Naive B cell (primary cell): ENCODE data around the gene TOE1. TPM values are rescaled to one million over a fixed set of nuclear protein-coding genes. Genes with fewer than 3 reads are reported as not detected.

Source experiments
- ATAC-seq, 2 donors: fragments of 150-1000 bp; cut with Tn5 transposase; 2 replicates each; pipeline ENCODE4 v1.10.0; 2021; ENCODE audit warnings: low read depth in 2 of 2, mild to moderate bottlenecking in 2 of 2, moderate library complexity in 2 of 2
- DNase-seq: peaks from one replicate; pipeline ENCODE4 v3.0.0; 2022
- H3K27ac Mint-ChIP-seq, 6 donors: one replicate each; pipeline ENCODE4 v1.8.0; 2020 to 2022; ENCODE audit warnings: mild to moderate bottlenecking in 6 of 6, mixed read lengths in 6 of 6, moderate library complexity in 5 of 6, inconsistent platforms in 2 of 6
- H3K27me3 Mint-ChIP-seq, 3 donors: one replicate each; pipeline ENCODE4 v1.8.0; 2021 to 2022; ENCODE audit warnings: mixed read lengths in 3 of 3, mild to moderate bottlenecking in 1 of 3
- H3K36me3 Mint-ChIP-seq, 2 donors: one replicate each; pipeline ENCODE4 v1.8.0; 2020 to 2022; ENCODE audit warnings: mixed read lengths in 2 of 2, inconsistent platforms in 1 of 2, mild to moderate bottlenecking in 1 of 2
- H3K4me1 Mint-ChIP-seq, 3 donors: one replicate each; pipeline ENCODE4 v1.8.0; 2020 to 2022; ENCODE audit warnings: mixed read lengths in 3 of 3, inconsistent platforms in 1 of 3, mild to moderate bottlenecking in 1 of 3, moderate library complexity in 1 of 3
- H3K4me3 Mint-ChIP-seq, 8 donors: one replicate each; pipeline ENCODE4 v1.8.0; 2020 to 2022; ENCODE audit warnings: mild to moderate bottlenecking in 8 of 8, mixed read lengths in 8 of 8, moderate library complexity in 8 of 8, inconsistent platforms in 2 of 8
- H3K9me3 Mint-ChIP-seq, 7 donors: one replicate each; pipeline ENCODE4 v1.8.0; 2020 to 2022; ENCODE audit warnings: mixed read lengths in 7 of 7, mild to moderate bottlenecking in 5 of 7, inconsistent platforms in 2 of 7, moderate library complexity in 1 of 7
- polyA plus RNA-seq, 6 donors: library from polyadenylated mRNA; unstranded; fragments of 300-500 nt; fragmentation: Illumina TruSeq; gene quantifications; one replicate each; pipeline ENCODE4 v1.2.3, GENCODE V29; 2021; ENCODE audit warnings: low read depth in 6 of 6

Gene TOE1
- polyA plus RNA-seq, 6 donors from 2014 or later: 15.5 to 27.8 (median 20.3) TPM

GRCh38 chr1:45306319-45306718, 33.7 kb upstream of the TOE1 start:
- Mint-ChIP-seq H3K9me3 (no peaks in the 10 kb centered on the region), H3K4me1 (peaks cover 18 to 43% (median 38%) of the 10 kb centered on the region in 3 donors), H3K4me3 (peak overlapping the region; percentile 3 to 98 (median 63)), H3K27me3 (no peaks in the 10 kb centered on the region), H3K36me3 (no peaks in the 10 kb centered on the region), H3K27ac (peak overlapping the region in 5 of 6 donors; percentile 82 to 94 (median 92))
- ATAC-seq (no peak), DNase-seq (no peak)

DNA sequence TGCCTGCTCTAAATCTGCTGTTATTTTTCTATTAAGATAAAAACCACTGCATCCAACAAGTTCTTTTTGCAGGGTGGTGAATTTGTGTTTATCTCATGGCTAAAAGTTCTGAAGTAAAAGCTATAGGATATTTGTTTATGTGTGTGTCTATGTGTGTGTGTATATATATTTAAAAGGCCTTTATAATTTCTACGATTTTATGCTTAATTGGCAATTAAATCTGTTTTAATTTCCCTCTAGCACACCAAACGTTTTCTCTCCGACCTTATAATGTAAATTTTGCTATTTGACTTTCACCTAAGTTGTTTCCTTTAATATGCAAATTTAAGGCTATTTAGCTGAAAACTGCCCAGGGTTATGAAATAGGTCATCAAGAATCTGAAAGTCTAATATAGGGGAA, 33.1 kb upstream of the TOE1 start:
- Mint-ChIP-seq H3K4me3 (peak overlapping the region in 2 of 8 donors; percentile 40 to 98), H3K36me3 (no peaks in the 10 kb centered on the region), H3K9me3 (no peaks in the 10 kb centered on the region), H3K27ac (peak overlapping the region in 2 of 6 donors; percentile 33 to 94), H3K27me3 (no peaks in the 10 kb centered on the region), H3K4me1 (peaks cover 18 to 43% (median 38%) of the 10 kb centered on the region in 3 donors)
- DNase-seq (no peak), ATAC-seq (no peak)

GRCh38 chr1:45314266-45314665, 25.7 kb upstream of the TOE1 start:
- H3K27ac Mint-ChIP-seq: no peak overlapping the region
- H3K9me3 Mint-ChIP-seq: no peaks in the 10 kb centered on the region
- H3K4me3 Mint-ChIP-seq: no peak overlapping the region
- no peaks in the 10 kb centered on the region for H3K4me1 Mint-ChIP-seq
- DNase-seq: no peak
- H3K36me3 Mint-ChIP-seq: no peaks in the 10 kb centered on the region
- peaks cover 0 to 6% (median 0%) of the 10 kb centered on the region in 3 donors for H3K27me3 Mint-ChIP-seq
- no peak for ATAC-seq

GRCh38 chr1:45317166-45317565, 22.8 kb upstream of the TOE1 start:
- Mint-ChIP-seq H3K4me1 (no peaks in the 10 kb centered on the region), H3K4me3 (no peak overlapping the region), H3K27me3 (peaks cover 0 to 6% (median 0%) of the 10 kb centered on the region in 3 donors), H3K27ac (no peak overlapping the region), H3K36me3 (no peaks in the 10 kb centered on the region), H3K9me3 (no peaks in the 10 kb centered on the region)
- ATAC-seq: no peak
- no peak for DNase-seq

DNA sequence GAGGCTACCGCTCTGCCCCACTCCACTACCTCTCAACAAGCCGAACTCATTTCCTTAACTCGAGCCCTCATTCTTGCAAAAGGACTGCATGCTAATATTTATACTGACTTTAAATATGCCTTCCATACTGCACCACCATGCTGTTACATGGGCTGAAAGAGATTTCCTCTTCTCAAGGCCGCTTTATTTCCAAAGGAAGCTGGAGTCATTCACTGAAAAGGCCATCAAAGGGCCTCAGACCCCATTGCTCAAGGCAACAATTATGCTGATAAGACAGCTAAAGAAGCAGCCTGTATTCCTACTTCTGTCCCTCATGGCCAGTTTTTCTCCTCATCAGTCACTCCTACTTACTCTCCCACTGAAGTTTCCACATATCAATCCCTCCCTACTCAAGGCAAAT, 20.2 kb upstream of the TOE1 start:
- no peaks in the 10 kb centered on the region for H3K36me3 Mint-ChIP-seq
- H3K4me1 Mint-ChIP-seq: no peaks in the 10 kb centered on the region
- DNase-seq (no peak), ATAC-seq (no peak)
- H3K9me3 Mint-ChIP-seq: no peaks in the 10 kb centered on the region
- H3K27ac Mint-ChIP-seq: no peak overlapping the region
- H3K27me3 Mint-ChIP-seq: no peaks in the 10 kb centered on the region
- H3K4me3 Mint-ChIP-seq: no peak overlapping the region

DNA sequence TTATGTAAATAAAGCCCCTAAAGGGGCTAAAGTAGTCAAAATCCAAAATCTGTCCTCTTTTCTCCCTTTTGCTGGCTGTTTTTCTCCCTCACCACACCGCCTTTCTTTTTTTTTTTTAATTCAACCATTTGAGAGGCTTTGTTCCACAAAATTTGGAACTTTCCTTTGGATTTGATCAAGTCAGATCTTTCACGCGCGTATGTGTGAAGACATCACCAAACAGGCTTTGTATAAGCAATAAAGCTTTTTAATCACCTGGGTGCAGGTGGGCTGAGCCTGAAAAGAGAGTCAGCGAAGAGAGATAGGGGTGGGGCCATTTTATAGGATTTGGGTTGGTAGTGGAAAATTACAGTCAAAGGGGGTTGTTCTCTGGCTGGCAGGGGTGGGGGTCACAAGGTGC, 18.5 kb upstream of the TOE1 start:
- Mint-ChIP-seq H3K9me3 (no peaks in the 10 kb centered on the region), H3K27ac (no peak overlapping the region), H3K4me3 (no peak overlapping the region), H3K4me1 (peaks cover 0 to 5% (median 2%) of the 10 kb centered on the region in 3 donors), H3K27me3 (no peaks in the 10 kb centered on the region), H3K36me3 (no peaks in the 10 kb centered on the region)
- ATAC-seq (no peak), DNase-seq (no peak)

GRCh38 chr1:45322486-45323040, 17.4 kb upstream of the TOE1 start:
- Mint-ChIP-seq H3K36me3 (no peaks in the 10 kb centered on the region), H3K27me3 (no peaks in the 10 kb centered on the region), H3K27ac (peak overlapping the region in 2 of 6 donors; percentile 8 to 54), H3K4me1 (peaks cover 0 to 9% (median 7%) of the 10 kb centered on the region in 3 donors), H3K4me3 (no peak overlapping the region), H3K9me3 (no peaks in the 10 kb centered on the region)
- no peak for DNase-seq
- ATAC-seq: no peak

DNA sequence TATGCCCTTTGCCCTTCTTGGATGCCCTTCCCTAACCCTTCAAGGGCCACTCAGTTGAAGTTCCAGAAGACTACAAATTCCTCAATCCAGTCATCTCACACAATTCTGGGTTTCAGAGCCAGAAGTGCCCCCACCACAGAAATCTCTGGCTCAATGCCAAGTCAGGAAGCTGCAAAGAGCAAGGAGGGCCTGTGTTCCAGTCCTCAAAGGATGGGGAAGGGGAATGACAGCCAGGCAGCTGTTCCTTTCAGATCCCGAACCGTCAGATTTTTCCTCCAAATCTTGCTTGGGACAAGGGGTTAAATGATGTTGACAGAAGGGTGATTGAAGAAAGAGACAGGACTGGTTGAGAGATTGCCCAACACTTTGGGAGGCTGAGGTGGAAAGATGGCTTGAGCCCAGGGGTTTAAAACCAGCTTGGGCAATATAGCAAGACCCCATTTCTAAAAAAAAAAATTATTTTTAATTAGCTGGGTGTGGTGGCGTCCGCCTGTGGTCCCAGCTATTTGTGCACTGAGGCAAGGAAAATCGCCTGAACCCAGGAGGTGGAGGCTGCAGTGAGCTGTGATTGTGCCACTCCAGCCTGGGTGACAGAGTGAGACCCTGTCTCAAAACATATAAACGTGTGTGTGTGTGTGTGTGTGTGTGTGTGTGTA, 14.0 kb upstream of the TOE1 start:
- DNase-seq (no peak), ATAC-seq (no peak)
- H3K4me1 Mint-ChIP-seq: peaks cover 0 to 14% (median 12%) of the 10 kb centered on the region in 3 donors
- H3K36me3 Mint-ChIP-seq: no peaks in the 10 kb centered on the region
- H3K27me3 Mint-ChIP-seq: no peaks in the 10 kb centered on the region
- peak overlapping the region in 3 of 6 donors; percentile 18 to 60 (median 52) for H3K27ac Mint-ChIP-seq
- peak overlapping the region; percentile 78 to 93 (median 84) for H3K4me3 Mint-ChIP-seq
- no peaks in the 10 kb centered on the region for H3K9me3 Mint-ChIP-seq

- Mint-ChIP-seq H3K27me3 (no peaks in the 10 kb centered on the region), H3K4me1 (peaks cover 0 to 14% (median 12%) of the 10 kb centered on the region in 3 donors), H3K9me3 (no peaks in the 10 kb centered on the region), H3K36me3 (no peaks in the 10 kb centered on the region), H3K27ac (peak within 1 kb of the TSS in 4 of 6 donors; percentile 18 to 60 (median 45)), H3K4me3 (peak within 1 kb of the TSS; percentile 78 to 93 (median 84))
- DNase-seq (peak; percentile 35), ATAC-seq (peak; percentile 81 to 86)
Measured at GRCh38 chr1:45326627-45327623, 13.0 kb upstream of the TOE1 start, which contains the start of gene HPDL. Gene HPDL (plus strand): TSS chr1:45326895. CDS start chr1:45327149, 254 bp downstream.

GRCh38 chr1:45327644-45328515, 12.1 kb upstream of the TOE1 start:
- H3K27me3 Mint-ChIP-seq: no peaks in the 10 kb centered on the region
- DNase-seq (no peak), ATAC-seq (no peak)
- H3K27ac Mint-ChIP-seq: no peak overlapping the region
- H3K4me1 Mint-ChIP-seq: peaks cover 0 to 14% (median 12%) of the 10 kb centered on the region in 3 donors
- no peaks in the 10 kb centered on the region for H3K9me3 Mint-ChIP-seq
- peak overlapping the region; percentile 52 to 83 (median 80) for H3K4me3 Mint-ChIP-seq
- no peaks in the 10 kb centered on the region for H3K36me3 Mint-ChIP-seq

DNA sequence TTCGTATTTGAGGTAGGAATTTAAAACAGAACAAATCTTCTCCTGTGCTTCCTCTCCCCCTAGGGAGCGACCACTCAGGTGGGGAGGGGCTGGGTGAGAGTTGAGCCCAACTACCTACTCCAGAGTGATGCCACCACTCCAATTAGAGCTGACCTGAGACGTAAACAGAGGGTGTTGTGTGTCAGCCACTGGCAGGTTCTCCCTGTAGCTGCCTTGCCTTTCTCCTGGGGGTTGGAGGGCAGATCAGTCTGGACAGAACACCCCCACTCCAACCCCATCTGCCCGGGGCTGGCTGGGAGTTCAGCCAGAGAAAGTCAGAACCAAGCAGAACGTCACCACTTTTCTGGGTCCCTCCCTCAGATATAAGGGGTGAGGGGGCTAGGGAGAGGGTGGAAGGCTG, 11.3 kb upstream of the TOE1 start:
- Mint-ChIP-seq H3K27ac (peak overlapping the region in 1 of 6 donors; percentile 76), H3K36me3 (no peaks in the 10 kb centered on the region), H3K4me3 (peak overlapping the region in 6 of 8 donors; percentile 0 to 83 (median 50)), H3K4me1 (peaks cover 0 to 14% (median 12%) of the 10 kb centered on the region in 3 donors), H3K27me3 (no peaks in the 10 kb centered on the region), H3K9me3 (no peaks in the 10 kb centered on the region)
- ATAC-seq (no peak), DNase-seq (no peak)

GRCh38 chr1:45329445-45329844, 10.5 kb upstream of the TOE1 start:
- Mint-ChIP-seq H3K27ac (no peak overlapping the region), H3K4me1 (peaks cover 3 to 17% (median 12%) of the 10 kb centered on the region in 3 donors), H3K9me3 (no peaks in the 10 kb centered on the region), H3K36me3 (peaks cover 0 to 5% of the 10 kb centered on the region in 2 donors), H3K4me3 (peak overlapping the region in 2 of 8 donors; percentile 54 to 76), H3K27me3 (no peaks in the 10 kb centered on the region)
- DNase-seq (no peak), ATAC-seq (no peak)
